ENCODE results near the gene CHI3L2. TPM values are rescaled to one million over a fixed set of nuclear protein-coding genes. Genes with fewer than 3 reads are reported as not detected.

The CHI3L2 gene
- total RNA-seq, 1 donor from 2014 or later, result 50.3 TPM

- ATAC-seq (no peak), DNase-seq (no peak)
- Histone ChIP-seq H3K36me3 (no peaks in the 10 kb centered on the region), H3K9me3 (no peaks in the 10 kb centered on the region), H3K4me1 (no peaks in the 10 kb centered on the region), H3K27ac (no peak overlapping the region), H3K27me3 (no peaks in the 10 kb centered on the region), H3K4me3 (no peak overlapping the region)
- TF ChIP-seq CTCF (IDR thresholded peaks at IDR 0.05), result no peak
- intact Hi-C loops (cut with DNase I), result no loop called here
Measured at GRCh38 chr1:111238056-111238795, 10.7 kb downstream of the CHI3L2 start.

GRCh38 chr1:111241797-111242196 is 14.3 kb downstream of the CHI3L2 start:
- H3K9me3 ChIP-seq, result no peaks in the 10 kb centered on the region
- no peak overlapping the region for H3K27ac ChIP-seq
- intact Hi-C loops (cut with DNase I), result no loop called here
- no peaks in the 10 kb centered on the region for H3K4me1 ChIP-seq
- TF ChIP-seq CTCF (IDR thresholded peaks at IDR 0.05), result no peak
- no peak overlapping the region for H3K4me3 ChIP-seq
- no peak for ATAC-seq
- no peaks in the 10 kb centered on the region for H3K27me3 ChIP-seq
- no peak for DNase-seq
- no peaks in the 10 kb centered on the region for H3K36me3 ChIP-seq

GRCh38 chr1:111242805-111243523 is 15.5 kb downstream of the CHI3L2 start:
- no peak overlapping the region for H3K27ac ChIP-seq
- intact Hi-C loops (cut with DNase I), result no loop called here
- no peaks in the 10 kb centered on the region for H3K4me1 ChIP-seq
- H3K4me3 ChIP-seq, result no peak overlapping the region
- no peaks in the 10 kb centered on the region for H3K27me3 ChIP-seq
- H3K36me3 ChIP-seq, result no peaks in the 10 kb centered on the region
- ATAC-seq (no peak), DNase-seq (no peak)
- H3K9me3 ChIP-seq, result no peaks in the 10 kb centered on the region
- TF ChIP-seq CTCF (IDR thresholded peaks at IDR 0.05), result no peak

GRCh38 chr1:111247125-111247838 is 19.8 kb downstream of the CHI3L2 start:
- TF ChIP-seq CTCF (IDR thresholded peaks at IDR 0.05), result no peak
- no peak overlapping the region for H3K4me3 ChIP-seq
- H3K9me3 ChIP-seq, result no peaks in the 10 kb centered on the region
- no peaks in the 10 kb centered on the region for H3K4me1 ChIP-seq
- H3K27me3 ChIP-seq, result no peaks in the 10 kb centered on the region
- no peak for ATAC-seq
- H3K27ac ChIP-seq, result no peak overlapping the region
- no peak for DNase-seq
- intact Hi-C loops (cut with DNase I), result no loop called here
- H3K36me3 ChIP-seq, result no peaks in the 10 kb centered on the region

- DNase-seq (no peak), ATAC-seq (no peak)
- intact Hi-C loops (cut with DNase I), result no loop called here
- no peaks in the 10 kb centered on the region for H3K9me3 ChIP-seq
- no peaks in the 10 kb centered on the region for H3K27me3 ChIP-seq
- H3K27ac ChIP-seq, result no peak overlapping the region
- no peak overlapping the region for H3K4me3 ChIP-seq
- no peaks in the 10 kb centered on the region for H3K4me1 ChIP-seq
- H3K36me3 ChIP-seq, result no peaks in the 10 kb centered on the region
- TF ChIP-seq CTCF (IDR thresholded peaks at IDR 0.05), result no peak
Measured at GRCh38 chr1:111249960-111250359, 22.4 kb downstream of the CHI3L2 start.

Measured in upper lobe of right lung (tissue), 1 donor.